Measurements from ENCODE around the gene TCP11.

The TCP11 gene

GRCh38 chr6:35173044-35173426, 31.9 kb upstream of the TCP11 start:
- no peak for DNase-seq (ENCODE audit: low read depth in 2 of 2)

GRCh38 chr6:35170891-35171290, 29.8 kb upstream of the TCP11 start:
- no peak for DNase-seq (ENCODE audit: low read depth in 2 of 2)

GRCh38 chr6:35170166-35170565, 29.0 kb upstream of the TCP11 start:
- no peak for DNase-seq (ENCODE audit: low read depth in 2 of 2)

GRCh38 chr6:35168461-35168861, 27.3 kb upstream of the TCP11 start:
- no peak for DNase-seq (ENCODE audit: low read depth in 2 of 2)

- no peak for DNase-seq (ENCODE audit: low read depth in 2 of 2)
Measured at GRCh38 chr6:35167505-35167904, 26.4 kb upstream of the TCP11 start.

DNA sequence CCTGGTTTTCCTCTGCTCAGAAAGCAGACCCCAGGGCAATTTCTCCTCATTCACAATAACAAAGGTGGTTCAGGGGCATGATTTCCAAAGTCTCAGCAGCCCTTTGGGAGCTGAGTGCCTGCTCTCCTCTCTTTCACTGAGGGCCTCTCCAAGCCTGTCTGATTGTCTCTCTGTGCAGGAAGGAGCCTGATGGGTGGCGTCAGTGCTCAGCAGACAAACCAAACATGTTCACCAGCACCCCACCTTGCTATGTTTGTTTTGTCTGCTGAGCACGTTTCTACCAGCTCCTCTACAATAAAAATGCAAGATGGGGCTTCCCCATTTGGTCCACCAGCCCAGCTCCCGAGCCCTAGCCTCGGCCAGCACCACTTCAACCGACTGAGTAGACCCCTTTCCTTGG, 25.4 kb upstream of the TCP11 start:
- DNase-seq (ENCODE audit: low read depth in 2 of 2): no peak

GRCh38 chr6:35166116-35166515, 25.0 kb upstream of the TCP11 start:
- no peak for DNase-seq (ENCODE audit: low read depth in 2 of 2)

GRCh38 chr6:35165630-35166071, 24.5 kb upstream of the TCP11 start:
- no peak for DNase-seq (ENCODE audit: low read depth in 2 of 2)

DNA sequence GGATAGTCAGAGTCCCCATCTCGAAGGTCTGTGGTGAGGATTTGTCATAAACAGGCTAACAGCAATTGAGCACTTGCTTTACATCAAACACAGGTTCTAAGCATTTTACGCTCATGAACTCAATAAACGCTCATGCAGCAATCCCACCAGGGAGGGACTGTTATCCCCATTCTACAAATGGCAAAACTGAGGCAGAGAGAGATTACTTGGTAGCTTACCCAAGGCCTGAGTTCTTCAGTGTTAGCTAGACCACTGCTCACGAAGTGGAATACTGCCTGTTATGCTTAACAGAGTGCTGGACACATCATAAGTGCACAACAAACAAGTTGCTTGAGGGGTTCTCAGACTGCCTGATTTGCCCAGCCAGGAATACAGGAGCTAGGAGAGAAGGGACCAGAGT, 23.7 kb upstream of the TCP11 start:
- DNase-seq (ENCODE audit: low read depth in 2 of 2): no peak

GRCh38 chr6:35164277-35164676, 23.1 kb upstream of the TCP11 start:
- DNase-seq (ENCODE audit: low read depth in 2 of 2): no peak

GRCh38 chr6:35163836-35164235, 22.7 kb upstream of the TCP11 start:
- DNase-seq (ENCODE audit: low read depth in 2 of 2): no peak

DNA sequence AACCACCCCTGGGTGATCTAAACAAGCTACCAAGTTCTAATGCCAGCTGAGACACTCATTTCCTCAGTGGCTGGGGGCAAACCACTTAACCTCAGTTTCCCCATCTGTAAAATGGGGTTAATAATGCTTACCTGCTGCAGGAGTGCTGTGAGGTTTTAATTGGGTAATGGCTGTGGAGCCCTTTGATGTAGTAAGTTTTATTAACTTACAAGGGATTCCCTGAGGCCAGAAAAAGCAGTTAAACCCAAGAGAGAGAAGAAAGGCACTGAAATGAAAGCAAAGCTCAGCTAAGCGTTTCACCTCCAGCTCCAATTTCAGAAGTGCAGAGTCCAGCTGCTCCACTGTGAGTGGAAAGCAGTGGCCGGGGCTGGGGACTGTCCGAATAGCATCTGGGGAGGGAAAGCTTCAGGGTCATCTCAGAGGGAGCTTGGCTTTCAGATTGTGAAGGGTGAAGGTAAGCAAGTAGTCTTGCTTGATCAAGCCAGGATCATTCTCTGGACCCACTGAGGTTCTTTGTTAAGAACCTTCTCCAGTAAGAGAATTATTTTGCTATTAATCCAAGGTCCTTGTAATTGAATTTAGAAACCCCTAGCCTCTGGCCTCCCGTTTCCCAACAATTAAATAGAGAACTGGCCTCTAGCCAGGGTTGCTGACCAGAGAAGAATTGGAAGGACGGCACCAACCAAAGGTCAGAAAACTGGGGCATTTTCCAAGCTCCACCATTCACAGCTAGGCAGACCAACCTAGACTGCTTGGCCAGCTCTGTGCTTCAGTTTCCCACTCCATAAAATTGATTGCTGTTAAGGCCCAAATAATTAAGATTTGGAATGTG, 20.9 kb upstream of the TCP11 start:
- DNase-seq (ENCODE audit: low read depth in 2 of 2): no peak

DNA sequence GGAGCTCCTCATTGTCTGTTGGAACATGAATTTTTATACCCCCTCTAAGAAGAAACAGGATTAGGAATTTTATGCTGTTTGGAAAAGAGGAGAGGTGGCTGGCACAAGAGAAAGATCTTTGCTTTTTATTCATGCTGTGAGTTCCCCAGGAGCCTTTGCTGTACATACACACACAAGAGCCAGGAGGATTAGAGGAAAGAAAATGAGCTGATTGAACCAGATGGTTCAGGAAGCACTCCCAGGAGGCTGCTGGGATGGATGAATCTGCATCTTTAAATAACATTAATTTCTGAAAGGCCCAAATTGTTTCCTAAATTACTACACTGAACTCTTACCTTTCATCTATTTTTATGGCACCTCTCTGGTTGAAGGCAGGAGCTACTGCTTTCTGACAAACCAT, 20.1 kb upstream of the TCP11 start:
- DNase-seq (ENCODE audit: low read depth in 2 of 2): no peak

DNA sequence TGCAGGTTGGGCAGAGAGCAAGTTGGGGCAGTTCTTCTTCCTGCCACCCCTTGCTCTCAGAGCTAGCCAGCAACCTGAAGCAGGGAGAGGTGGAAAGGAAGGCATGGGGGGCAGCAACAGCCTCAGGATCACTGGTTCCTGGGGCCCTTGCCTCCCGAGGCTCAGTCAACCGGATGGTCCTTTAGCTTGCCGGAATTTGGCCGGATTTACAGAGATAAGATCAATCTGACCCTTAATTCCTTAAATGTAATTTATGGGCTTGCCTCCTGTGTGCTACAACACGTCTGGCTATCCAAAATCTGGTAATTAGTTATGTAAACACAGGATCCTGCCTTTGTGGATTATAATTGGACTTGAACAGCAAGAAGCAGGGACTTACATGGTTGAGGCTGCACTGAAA, 19.5 kb upstream of the TCP11 start:
- DNase-seq (ENCODE audit: low read depth in 2 of 2): no peak

DNA sequence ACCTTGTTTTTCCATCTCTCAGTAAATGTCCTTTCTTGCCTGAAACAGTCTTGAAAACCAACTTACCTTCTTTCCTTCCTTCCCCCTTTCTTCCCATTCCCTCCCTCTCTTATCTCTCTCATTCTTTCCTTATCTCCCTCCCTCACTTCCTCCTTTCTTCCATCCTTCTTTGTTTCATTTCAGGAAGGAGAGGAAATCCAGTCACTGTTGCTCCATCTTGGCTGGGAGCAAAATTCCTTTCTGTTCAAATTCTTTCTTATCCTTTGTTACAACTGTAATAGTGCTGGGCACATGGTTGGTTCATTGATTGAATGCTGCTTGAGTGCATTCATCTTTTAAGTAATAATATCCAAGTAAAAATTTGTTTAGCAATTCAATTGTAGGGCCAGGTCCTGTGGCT, 17.4 kb upstream of the TCP11 start:
- DNase-seq (ENCODE audit: low read depth in 2 of 2): no peak

DNA sequence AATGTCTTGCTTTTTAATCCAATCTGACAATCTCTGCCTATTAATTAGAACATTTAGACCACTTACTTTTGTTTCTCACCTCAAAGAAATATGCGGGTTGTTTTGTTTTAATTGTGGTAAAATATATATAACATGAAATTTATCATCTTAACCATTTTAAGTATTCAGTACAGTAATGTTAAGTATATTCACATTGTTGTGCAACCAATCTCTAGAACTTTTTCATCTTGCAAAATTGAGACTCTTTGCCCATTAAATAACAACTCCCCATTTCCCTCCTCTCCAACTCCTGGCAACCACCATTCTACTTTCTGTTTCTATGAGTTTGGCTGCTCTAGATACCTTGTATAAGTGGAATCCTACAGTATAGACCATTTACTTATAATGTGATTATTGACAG, 13.8 kb upstream of the TCP11 start:
- no peak for DNase-seq (ENCODE audit: low read depth in 2 of 2)

GRCh38 chr6:35154262-35154661, 13.1 kb upstream of the TCP11 start:
- no peak for DNase-seq (ENCODE audit: low read depth in 2 of 2)

DNA sequence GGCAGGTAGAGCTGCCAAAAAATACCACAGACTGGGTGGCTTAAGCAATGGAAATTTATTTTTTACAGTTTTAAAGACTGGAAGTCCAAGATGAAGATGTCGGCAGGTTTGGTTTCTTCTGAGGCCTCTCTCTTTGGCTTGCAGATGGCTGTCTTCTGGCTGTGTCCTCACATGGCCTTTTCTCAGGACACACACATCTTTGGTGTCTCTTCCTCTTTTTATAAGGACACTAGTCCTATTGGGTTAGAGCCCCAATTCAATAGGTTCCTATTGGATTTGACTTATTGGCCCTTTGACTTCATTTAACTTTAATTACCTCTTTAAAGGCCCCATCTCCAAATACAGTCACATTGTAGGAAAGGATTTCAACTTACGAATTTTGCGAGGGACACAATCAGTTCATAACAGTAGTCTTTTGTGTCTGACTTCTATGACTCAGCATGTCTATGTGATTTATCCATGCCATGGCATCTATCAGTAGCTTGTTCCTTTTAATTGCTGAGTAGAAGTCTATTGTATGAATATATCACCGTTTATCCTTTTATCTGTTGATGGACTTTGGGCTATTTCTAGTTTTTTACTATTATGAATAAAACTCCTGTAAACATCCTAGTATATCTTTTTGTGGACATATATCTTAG, 11.0 kb upstream of the TCP11 start:
- no peak for DNase-seq (ENCODE audit: low read depth in 2 of 2)

GRCh38 chr6:35151466-35151865, 10.3 kb upstream of the TCP11 start:
- DNase-seq (ENCODE audit: low read depth in 2 of 2): no peak

DNA sequence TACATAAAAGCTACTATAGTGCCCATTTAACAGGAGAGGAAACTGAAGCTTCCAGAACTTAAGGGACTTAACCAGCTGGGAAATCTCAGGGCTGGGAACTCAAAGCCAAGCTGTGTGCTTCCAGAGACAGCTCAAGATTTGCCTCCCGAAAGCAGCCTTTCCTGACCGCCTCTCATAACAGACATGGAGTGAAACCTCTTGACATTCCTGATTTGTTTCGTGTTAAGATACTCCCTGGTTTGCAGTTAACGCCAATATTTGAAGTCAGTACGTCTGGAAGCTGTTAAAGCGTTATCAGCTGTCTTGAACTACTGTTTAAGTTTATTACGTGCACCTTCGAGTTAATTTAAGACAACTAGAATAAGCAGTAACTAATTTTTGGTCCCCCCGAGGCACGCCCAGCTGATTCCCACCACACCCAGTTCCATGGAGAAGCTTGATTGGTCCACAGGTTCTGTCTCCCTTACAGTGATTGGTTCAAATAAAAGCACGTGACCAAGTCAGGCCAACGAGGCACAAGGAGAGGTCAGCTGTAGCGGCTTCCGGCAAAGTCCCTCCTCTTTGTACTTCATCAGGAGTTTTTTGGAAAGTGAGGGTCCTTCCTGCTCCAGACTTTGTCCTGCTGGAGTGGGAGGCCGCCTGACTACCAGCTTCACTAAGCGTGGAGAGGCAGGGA, 8.9 kb upstream of the TCP11 start:
- no peak for DNase-seq (ENCODE audit: low read depth in 2 of 2)

GRCh38 chr6:35148167-35148741, 7.1 kb upstream of the TCP11 start:
- DNase-seq (ENCODE audit: low read depth in 2 of 2): peak in 1 of 2 donors; percentile 11

DNA sequence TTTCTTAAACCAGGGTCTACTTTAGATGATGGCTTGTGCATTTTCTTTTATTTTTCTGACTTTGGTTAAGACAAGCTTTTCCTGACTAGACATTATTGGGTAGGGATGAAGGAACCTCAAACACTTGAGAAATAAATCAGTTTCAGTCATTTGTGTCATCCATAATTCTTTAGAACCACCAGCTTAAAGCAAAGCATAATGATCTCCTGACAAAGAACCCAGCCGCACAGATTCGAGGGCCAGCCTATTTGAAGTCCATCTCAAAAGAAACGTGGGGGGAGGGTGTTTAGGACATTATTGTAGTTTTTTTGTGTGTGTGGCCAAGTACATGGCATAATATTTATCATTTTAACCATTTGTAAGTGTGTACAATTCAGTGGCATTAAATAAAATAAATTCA, 6.3 kb upstream of the TCP11 start:
- DNase-seq (ENCODE audit: low read depth in 2 of 2): no peak

DNA sequence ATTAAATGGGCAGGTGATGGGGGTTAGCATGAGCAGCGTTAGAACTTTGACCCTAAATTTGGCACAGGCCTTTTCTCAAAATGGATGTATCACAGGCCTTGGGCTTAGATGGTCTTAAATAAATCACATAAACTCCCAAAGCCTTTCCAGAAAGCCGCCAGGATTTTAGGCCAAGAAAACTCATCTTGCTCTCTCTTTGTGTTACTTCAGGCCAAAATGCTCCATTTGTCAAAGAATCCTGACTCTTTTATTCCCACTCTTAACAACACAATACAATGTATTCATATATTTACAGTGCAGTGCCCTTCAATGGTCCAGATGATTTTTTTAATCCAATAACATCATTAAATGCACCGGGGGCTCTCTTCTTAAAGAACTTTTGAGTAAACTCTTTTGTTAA, 5.9 kb upstream of the TCP11 start:
- no peak for DNase-seq (ENCODE audit: low read depth in 2 of 2)

Data from activated CD4-positive, alpha-beta T cell treated with anti-CD3 and anti-CD28 coated beads for 24 hours (primary cell).